Liver (tissue), 9 donors: Measurements from ENCODE around the gene KCNK7. TPM values are rescaled to one million over a fixed set of nuclear protein-coding genes. Genes with fewer than 3 reads are reported as not detected.

Experiments used
- DNase-seq: peaks from one replicate; pipeline ENCODE4 v3.0.0-alpha.2; 2017; ENCODE audit warnings: low spot score
- H3K27ac ChIP-seq, 2 donors: one replicate each; pipeline ENCODE4 v1.7.0; 2013; ENCODE audit warnings: inconsistent platforms in 2 of 2, low read length in 2 of 2, control low read depth in 1 of 2, low read depth in 1 of 2, mild to moderate bottlenecking in 1 of 2
- H3K27me3 ChIP-seq, 4 donors: one replicate each; pipeline versions ENCODE4 v1.6.1 to v1.7.0; 2013; ENCODE audit warnings: low read length in 3 of 4, inconsistent platforms in 1 of 4, mild to moderate bottlenecking in 1 of 4, moderate library complexity in 1 of 4; ENCODE audit not compliant: control insufficient read depth in 4 of 4, insufficient read depth in 4 of 4
- H3K36me3 ChIP-seq, 4 donors: one replicate each; pipeline versions ENCODE4 v1.6.1 to v1.7.0; 2013; ENCODE audit warnings: low read length in 3 of 4, mild to moderate bottlenecking in 3 of 4, low read depth in 1 of 4, moderate library complexity in 1 of 4; ENCODE audit not compliant: control insufficient read depth in 4 of 4, insufficient read depth in 3 of 4
- H3K4me1 ChIP-seq, 4 donors: one replicate each; pipeline versions ENCODE4 v1.6.1 to v1.7.0; 2013; ENCODE audit warnings: low read length in 3 of 4, mild to moderate bottlenecking in 3 of 4, moderate library complexity in 1 of 4; ENCODE audit not compliant: control insufficient read depth in 4 of 4, insufficient read depth in 4 of 4
- H3K4me3 ChIP-seq, 3 donors: one replicate each; pipeline versions ENCODE4 v1.6.1 to v1.7.0; 2013; ENCODE audit warnings: low read length in 3 of 3, control low read depth in 1 of 3, low read depth in 1 of 3, mild to moderate bottlenecking in 1 of 3
- H3K9ac ChIP-seq, 2 donors: one replicate each; pipeline ENCODE4 v1.7.0; 2013; ENCODE audit warnings: low read length in 2 of 2, mild to moderate bottlenecking in 2 of 2, moderate library complexity in 2 of 2, control low read depth in 1 of 2, low read depth in 1 of 2
- H3K9me3 ChIP-seq, 4 donors: one replicate each; pipeline versions ENCODE4 v1.6.1 to v1.7.0; 2013; ENCODE audit warnings: low read length in 3 of 4; ENCODE audit not compliant: control insufficient read depth in 4 of 4
- EGR1 ChIP-seq, 2 donors: IDR thresholded peaks; 2 replicates each; pipeline ENCODE4 v1.6.1; 2016 to 2018; ENCODE audit warnings: antibody characterized with exemption in 2 of 2, low read depth in 2 of 2
- FOXA2 ChIP-seq: IDR thresholded peaks from 2 replicates; pipeline ENCODE4 v1.6.1; 2016; ENCODE audit warnings: antibody characterized with exemption
- GABPA ChIP-seq, 2 donors: IDR thresholded peaks in 1 of 2; conservative IDR thresholded peaks in 1 of 2; 2 replicates each; pipeline ENCODE4 v1.6.1; 2016; ENCODE audit warnings: antibody characterized with exemption in 2 of 2, mild to moderate bottlenecking in 1 of 2, moderate library complexity in 1 of 2
- HNF4A ChIP-seq, 2 donors: conservative IDR thresholded peaks; 2 replicates each; pipeline ENCODE4 v1.6.1; 2016; ENCODE audit warnings: antibody characterized with exemption in 2 of 2, mild to moderate bottlenecking in 2 of 2
- JUND ChIP-seq, 2 donors: IDR thresholded peaks; 2 replicates each; pipeline ENCODE4 v1.6.1; 2016; ENCODE audit warnings: antibody characterized with exemption in 2 of 2
- NR2F2 ChIP-seq: IDR thresholded peaks from 2 replicates; pipeline ENCODE4 v1.6.1; 2016; ENCODE audit warnings: antibody characterized with exemption
- RAD21 ChIP-seq, 2 donors: IDR thresholded peaks; 2 replicates each; pipeline ENCODE4 v1.6.1; 2016; ENCODE audit warnings: antibody characterized with exemption in 2 of 2, mild to moderate bottlenecking in 2 of 2
- RXRA ChIP-seq, 2 donors: IDR thresholded peaks; 2 replicates each; pipeline ENCODE4 v1.6.1; 2017 to 2018; ENCODE audit warnings: antibody characterized with exemption in 2 of 2, mild to moderate bottlenecking in 1 of 2
- SP1 ChIP-seq: IDR thresholded peaks from 2 replicates; pipeline ENCODE4 v1.6.1; 2018; ENCODE audit warnings: antibody characterized with exemption, mild to moderate bottlenecking
- TAF1 ChIP-seq: conservative IDR thresholded peaks from 2 replicates; pipeline ENCODE4 v1.6.1; 2016; ENCODE audit warnings: antibody characterized with exemption, mild to moderate bottlenecking
- YY1 ChIP-seq: IDR thresholded peaks from 2 replicates; pipeline ENCODE4 v1.6.1; 2016; ENCODE audit warnings: antibody characterized with exemption, mild to moderate bottlenecking
- WGBS: extraction: QIAGEN DNeasy Blood & Tissue Kit; methylation state at CpG from one replicate; pipeline ENCODE4 v1.1.7; 2013; 5-methylcytosine and 5-hydroxymethylcytosine counted together
- polyA plus RNA-seq, 2 donors: library from polyadenylated mRNA; stranded (reverse) in 1 of 2; unstranded in 1 of 2; fragments of 200-250 nt in 1 of 2; fragments of >200 nt in 1 of 2; fragmentation: Nextera tagmentation in 1 of 2; extraction: Ambion mirVana in 1 of 2; gene quantifications; one replicate each; pipeline versions ENCODE4 v1.2.1 to v1.2.3, GENCODE V29; 2013 to 2015
- total RNA-seq, 2 donors: library from RNA; depleted of rRNA; stranded (reverse); fragments of >200 nt; gene quantifications; one replicate each; pipeline ENCODE4 v1.2.3, GENCODE V29; 2014
- TF ChIP-seq, protein P1 (sequence below): IDR thresholded peaks from 2 replicates; pipeline ENCODE4 v1.6.1; 2016; ENCODE audit warnings: antibody characterized with exemption
- TF ChIP-seq, protein P2 (sequence below): IDR thresholded peaks from 2 replicates; pipeline ENCODE4 v1.6.1; 2016; ENCODE audit warnings: antibody characterized with exemption
- TF ChIP-seq, protein P3 (sequence below): IDR thresholded peaks from 2 replicates; pipeline ENCODE4 v1.6.1; 2016; ENCODE audit warnings: antibody characterized with exemption, mild to moderate bottlenecking
- TF ChIP-seq, protein P4 (sequence below): fragments of 150-350 bp; IDR thresholded peaks from 2 replicates; pipeline ENCODE4 v1.5.1; 2017; ENCODE audit warnings: improper control_type of control experiment, low read depth, low read length; ENCODE audit not compliant: missing input control
- donor health status: healthy.
- donor health status: healthy.
- donor health status: healthy.
- donor health status: healthy.
- donor health status: healthy.

The KCNK7 gene
- total and polyA plus RNA-seq, 4 donors = 0.14 to 0.32 (median 0.24) TPM

DNA sequence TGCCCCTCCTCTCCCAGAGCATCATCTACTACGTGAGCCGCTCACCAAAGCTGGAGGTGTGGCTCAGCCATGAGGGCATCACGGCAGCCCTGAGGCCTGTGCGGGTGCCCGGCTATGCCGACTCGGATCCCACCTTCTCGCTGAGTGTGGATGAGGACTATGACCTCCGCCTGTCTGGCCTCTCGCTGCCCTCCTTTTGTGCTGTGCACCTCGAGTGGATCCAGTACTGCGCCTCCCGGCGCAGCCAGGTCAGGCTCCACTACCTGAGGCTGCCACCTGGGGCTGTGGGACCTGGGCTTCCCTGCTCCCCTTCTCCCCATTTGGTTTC is 38.5 kb upstream of the KCNK7 start:
- no peak for DNase-seq
- Histone ChIP-seq H3K27me3 (no peaks in the 10 kb centered on the region), H3K9ac (no peak overlapping the region), H3K36me3 (peaks cover 18 to 46% (median 26%) of the 10 kb centered on the region in 4 donors), H3K4me3 (no peak overlapping the region), H3K27ac (no peak overlapping the region), H3K4me1 (peaks cover 3 to 39% (median 28%) of the 10 kb centered on the region in 4 donors), H3K9me3 (no peaks in the 10 kb centered on the region)
- 93% methylated on average over 14 of the region's 14 CpGs for WGBS
- TF ChIP-seq JUND (IDR thresholded peaks at IDR 0.05) (no peak), YY1 (no peak), TAF1 (no peak)
- TF ChIP-seq, protein P1, sequence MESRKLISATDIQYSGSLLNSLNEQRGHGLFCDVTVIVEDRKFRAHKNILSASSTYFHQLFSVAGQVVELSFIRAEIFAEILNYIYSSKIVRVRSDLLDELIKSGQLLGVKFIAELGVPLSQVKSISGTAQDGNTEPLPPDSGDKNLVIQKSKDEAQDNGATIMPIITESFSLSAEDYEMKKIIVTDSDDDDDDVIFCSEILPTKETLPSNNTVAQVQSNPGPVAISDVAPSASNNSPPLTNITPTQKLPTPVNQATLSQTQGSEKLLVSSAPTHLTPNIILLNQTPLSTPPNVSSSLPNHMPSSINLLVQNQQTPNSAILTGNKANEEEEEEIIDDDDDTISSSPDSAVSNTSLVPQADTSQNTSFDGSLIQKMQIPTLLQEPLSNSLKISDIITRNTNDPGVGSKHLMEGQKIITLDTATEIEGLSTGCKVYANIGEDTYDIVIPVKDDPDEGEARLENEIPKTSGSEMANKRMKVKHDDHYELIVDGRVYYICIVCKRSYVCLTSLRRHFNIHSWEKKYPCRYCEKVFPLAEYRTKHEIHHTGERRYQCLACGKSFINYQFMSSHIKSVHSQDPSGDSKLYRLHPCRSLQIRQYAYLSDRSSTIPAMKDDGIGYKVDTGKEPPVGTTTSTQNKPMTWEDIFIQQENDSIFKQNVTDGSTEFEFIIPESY = no peak

DNA sequence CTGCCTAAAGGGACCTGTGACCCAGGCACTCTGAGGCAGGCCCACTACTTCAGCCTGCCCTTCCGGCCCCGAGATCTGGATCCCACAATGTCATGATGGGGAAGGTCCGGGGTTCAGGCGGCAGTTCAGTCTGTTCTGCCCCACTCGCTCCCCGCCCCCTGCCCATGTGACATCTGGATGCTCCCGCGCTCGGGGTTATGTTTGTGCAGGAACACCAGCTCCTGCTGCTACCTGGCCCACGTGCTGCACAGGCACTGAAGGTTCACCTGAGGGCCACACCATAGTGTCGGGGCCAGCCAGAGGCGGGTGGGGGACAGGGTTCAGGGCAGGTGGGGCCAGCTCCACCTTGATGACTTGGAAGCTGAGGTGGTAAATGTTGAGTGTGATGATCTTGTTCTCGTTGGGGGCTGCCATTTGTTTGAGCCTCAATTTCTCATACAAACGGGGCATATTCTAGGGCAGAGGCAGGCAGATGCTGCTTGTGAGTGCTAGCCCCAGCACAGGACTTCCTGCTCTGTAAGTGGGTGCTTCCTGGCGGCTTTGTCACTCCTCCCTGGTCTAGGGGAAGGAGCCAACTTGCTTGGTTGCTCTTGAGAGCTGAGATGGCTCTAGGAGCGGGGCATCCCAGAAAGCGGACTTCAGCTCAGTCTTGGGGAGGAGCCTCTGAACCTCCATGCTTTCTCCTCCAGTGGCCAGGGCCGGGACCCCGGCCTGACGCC is 37.9 kb upstream of the KCNK7 start:
- TF ChIP-seq HNF4A (conservative IDR thresholded peaks at IDR 0.05) (peak; percentile 35 to 48), TAF1 (no peak), YY1 (no peak), RXRA (IDR thresholded peaks at IDR 0.05) (peak; percentile 73 to 75), FOXA2 (no peak), NR2F2 (no peak), SP1 (peak; percentile 43), GABPA (IDR thresholded peaks at IDR 0.05 in 1 of 2, conservative IDR thresholded peaks at IDR 0.05 in 1 of 2) (no peak)
- TF ChIP-seq, protein P2, sequence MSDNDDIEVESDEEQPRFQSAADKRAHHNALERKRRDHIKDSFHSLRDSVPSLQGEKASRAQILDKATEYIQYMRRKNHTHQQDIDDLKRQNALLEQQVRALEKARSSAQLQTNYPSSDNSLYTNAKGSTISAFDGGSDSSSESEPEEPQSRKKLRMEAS = no peak
- TF ChIP-seq, protein P3, sequence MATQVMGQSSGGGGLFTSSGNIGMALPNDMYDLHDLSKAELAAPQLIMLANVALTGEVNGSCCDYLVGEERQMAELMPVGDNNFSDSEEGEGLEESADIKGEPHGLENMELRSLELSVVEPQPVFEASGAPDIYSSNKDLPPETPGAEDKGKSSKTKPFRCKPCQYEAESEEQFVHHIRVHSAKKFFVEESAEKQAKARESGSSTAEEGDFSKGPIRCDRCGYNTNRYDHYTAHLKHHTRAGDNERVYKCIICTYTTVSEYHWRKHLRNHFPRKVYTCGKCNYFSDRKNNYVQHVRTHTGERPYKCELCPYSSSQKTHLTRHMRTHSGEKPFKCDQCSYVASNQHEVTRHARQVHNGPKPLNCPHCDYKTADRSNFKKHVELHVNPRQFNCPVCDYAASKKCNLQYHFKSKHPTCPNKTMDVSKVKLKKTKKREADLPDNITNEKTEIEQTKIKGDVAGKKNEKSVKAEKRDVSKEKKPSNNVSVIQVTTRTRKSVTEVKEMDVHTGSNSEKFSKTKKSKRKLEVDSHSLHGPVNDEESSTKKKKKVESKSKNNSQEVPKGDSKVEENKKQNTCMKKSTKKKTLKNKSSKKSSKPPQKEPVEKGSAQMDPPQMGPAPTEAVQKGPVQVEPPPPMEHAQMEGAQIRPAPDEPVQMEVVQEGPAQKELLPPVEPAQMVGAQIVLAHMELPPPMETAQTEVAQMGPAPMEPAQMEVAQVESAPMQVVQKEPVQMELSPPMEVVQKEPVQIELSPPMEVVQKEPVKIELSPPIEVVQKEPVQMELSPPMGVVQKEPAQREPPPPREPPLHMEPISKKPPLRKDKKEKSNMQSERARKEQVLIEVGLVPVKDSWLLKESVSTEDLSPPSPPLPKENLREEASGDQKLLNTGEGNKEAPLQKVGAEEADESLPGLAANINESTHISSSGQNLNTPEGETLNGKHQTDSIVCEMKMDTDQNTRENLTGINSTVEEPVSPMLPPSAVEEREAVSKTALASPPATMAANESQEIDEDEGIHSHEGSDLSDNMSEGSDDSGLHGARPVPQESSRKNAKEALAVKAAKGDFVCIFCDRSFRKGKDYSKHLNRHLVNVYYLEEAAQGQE = no peak
- H3K9me3 ChIP-seq = no peaks in the 10 kb centered on the region
- no peak for DNase-seq
- peaks cover 18 to 51% (median 26%) of the 10 kb centered on the region in 4 donors for H3K36me3 ChIP-seq
- H3K9ac ChIP-seq = no peak overlapping the region
- WGBS = 52% methylated on average over 20 of the region's 20 CpGs
- peak overlapping the region; percentile 12 to 32 for H3K27ac ChIP-seq
- no peaks in the 10 kb centered on the region for H3K27me3 ChIP-seq
- peaks cover 3 to 35% (median 24%) of the 10 kb centered on the region in 4 donors for H3K4me1 ChIP-seq
- no peak overlapping the region for H3K4me3 ChIP-seq

DNA sequence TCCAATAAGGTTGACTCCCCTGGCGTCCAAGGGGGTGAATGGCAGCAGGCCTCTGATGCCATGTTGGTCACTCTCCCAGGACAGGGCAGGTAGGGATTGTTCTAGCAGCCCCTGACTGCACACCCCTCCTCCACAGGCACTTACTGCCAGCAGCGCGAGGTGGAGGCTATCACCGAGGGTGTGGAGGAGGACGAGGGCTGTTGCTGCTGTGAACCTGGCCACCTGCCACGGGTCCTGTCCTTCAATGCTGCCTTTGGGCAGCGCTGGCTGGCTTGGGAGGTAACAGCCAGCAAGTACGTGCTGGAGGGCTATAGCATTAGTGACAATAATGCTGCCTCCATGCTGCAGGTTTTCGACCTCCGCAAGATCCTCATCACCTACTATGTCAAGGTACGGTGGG is 34.6 kb upstream of the KCNK7 start:
- Histone ChIP-seq H3K9me3 (no peaks in the 10 kb centered on the region), H3K27me3 (no peaks in the 10 kb centered on the region), H3K27ac (no peak overlapping the region), H3K4me1 (peaks cover 0 to 16% (median 9%) of the 10 kb centered on the region in 4 donors), H3K4me3 (no peak overlapping the region), H3K9ac (no peak overlapping the region), H3K36me3 (peaks cover 17 to 70% (median 20%) of the 10 kb centered on the region in 4 donors)
- DNase-seq = no peak
- no peak for TF ChIP-seq RAD21 (IDR thresholded peaks at IDR 0.05)
- no peak for TF ChIP-seq TAF1
- TF ChIP-seq, protein P2 = no peak
- TF ChIP-seq, protein P4, sequence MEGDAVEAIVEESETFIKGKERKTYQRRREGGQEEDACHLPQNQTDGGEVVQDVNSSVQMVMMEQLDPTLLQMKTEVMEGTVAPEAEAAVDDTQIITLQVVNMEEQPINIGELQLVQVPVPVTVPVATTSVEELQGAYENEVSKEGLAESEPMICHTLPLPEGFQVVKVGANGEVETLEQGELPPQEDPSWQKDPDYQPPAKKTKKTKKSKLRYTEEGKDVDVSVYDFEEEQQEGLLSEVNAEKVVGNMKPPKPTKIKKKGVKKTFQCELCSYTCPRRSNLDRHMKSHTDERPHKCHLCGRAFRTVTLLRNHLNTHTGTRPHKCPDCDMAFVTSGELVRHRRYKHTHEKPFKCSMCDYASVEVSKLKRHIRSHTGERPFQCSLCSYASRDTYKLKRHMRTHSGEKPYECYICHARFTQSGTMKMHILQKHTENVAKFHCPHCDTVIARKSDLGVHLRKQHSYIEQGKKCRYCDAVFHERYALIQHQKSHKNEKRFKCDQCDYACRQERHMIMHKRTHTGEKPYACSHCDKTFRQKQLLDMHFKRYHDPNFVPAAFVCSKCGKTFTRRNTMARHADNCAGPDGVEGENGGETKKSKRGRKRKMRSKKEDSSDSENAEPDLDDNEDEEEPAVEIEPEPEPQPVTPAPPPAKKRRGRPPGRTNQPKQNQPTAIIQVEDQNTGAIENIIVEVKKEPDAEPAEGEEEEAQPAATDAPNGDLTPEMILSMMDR = no peak
- TF ChIP-seq YY1 = no peak
- TF ChIP-seq EGR1 (IDR thresholded peaks at IDR 0.05; ENCODE audit: low read depth in 2 of 2) = no peak
- TF ChIP-seq RXRA (IDR thresholded peaks at IDR 0.05) = no peak
- TF ChIP-seq HNF4A (conservative IDR thresholded peaks at IDR 0.05) = no peak
- no peak for TF ChIP-seq FOXA2
- 92% methylated on average over 11 of the region's 11 CpGs for WGBS
